Skeletal muscle tissue (tissue), 4 donors: ENCODE results near the gene SNRNP48. TPM values are rescaled to one million over a fixed set of nuclear protein-coding genes. Genes with fewer than 3 reads are reported as not detected.

Experiments used
- H3K27ac ChIP-seq: one replicate; pipeline ENCODE4 v1.7.0; 2013; ENCODE audit warnings: mild to moderate bottlenecking, low read depth, low read length, inconsistent platforms
- H3K27me3 ChIP-seq, 3 donors: one replicate each; pipeline ENCODE4 v1.7.0; 2013; ENCODE audit warnings: low read length in 3 of 3; ENCODE audit not compliant: control insufficient read depth in 3 of 3, insufficient read depth in 3 of 3
- H3K36me3 ChIP-seq, 3 donors: one replicate each; pipeline ENCODE4 v1.7.0; 2013; ENCODE audit warnings: low read length in 3 of 3; ENCODE audit not compliant: control insufficient read depth in 3 of 3, insufficient read depth in 3 of 3
- H3K4me1 ChIP-seq, 3 donors: one replicate each; pipeline ENCODE4 v1.7.0; 2013; ENCODE audit warnings: low read length in 3 of 3, mild to moderate bottlenecking in 3 of 3; ENCODE audit not compliant: control insufficient read depth in 3 of 3, insufficient read depth in 3 of 3
- H3K4me3 ChIP-seq, 3 donors: one replicate each; pipeline ENCODE4 v1.7.0; 2013; ENCODE audit warnings: low read length in 3 of 3
- H3K9ac ChIP-seq, 3 donors: one replicate each; pipeline ENCODE4 v1.7.0; 2013; ENCODE audit warnings: low read length in 3 of 3, mild to moderate bottlenecking in 3 of 3, moderate library complexity in 2 of 3, low read depth in 1 of 3
- H3K9me3 ChIP-seq, 3 donors: one replicate each; pipeline ENCODE4 v1.7.0; 2013; ENCODE audit warnings: low read length in 3 of 3; ENCODE audit not compliant: control insufficient read depth in 3 of 3
- total RNA-seq: library from RNA; depleted of rRNA; stranded (reverse); fragments of >200 nt; gene quantifications from one replicate; pipeline ENCODE4 v1.2.3, GENCODE V29; 2014
- donor health status: Osteomylitis.

Gene SNRNP48
- total RNA-seq, 1 donor from 2014 or later = 7.3 TPM

DNA sequence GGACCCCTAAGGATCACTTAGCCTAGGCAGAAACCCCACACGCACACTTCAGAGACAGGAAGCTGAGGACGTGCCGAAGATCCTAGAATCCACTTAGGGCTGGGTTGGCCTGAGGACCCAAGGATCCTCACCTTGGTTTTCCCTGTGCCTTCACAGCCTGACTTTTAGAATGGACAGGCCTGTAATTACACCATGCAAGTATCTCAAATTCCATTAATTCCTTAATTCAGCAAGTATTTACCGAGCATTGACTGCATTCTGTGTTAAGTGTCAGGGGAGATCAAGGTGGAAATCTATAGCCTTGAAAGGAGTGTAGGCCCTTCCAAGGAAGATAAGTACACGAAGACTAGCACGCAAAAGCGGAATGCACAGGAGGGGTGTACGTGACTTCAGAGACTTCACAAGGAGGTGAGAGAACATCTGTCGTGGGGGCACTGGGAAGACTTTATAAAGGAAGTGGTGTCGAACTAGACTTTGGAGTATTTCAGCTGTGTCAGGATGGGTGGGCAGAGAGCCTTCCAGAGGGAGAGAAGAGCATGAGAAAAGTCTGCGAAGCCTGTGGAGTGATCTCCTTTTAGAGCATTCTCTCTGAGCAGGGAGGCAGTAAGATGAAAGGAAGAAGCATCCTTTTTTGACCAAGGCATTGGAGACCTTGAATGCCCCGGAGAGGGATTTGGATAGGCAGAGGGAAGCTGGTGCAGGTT is 44.5 kb upstream of the SNRNP48 start:
- H3K36me3 ChIP-seq = no peaks in the 10 kb centered on the region
- H3K27me3 ChIP-seq = peaks cover 29 to 45% (median 30%) of the 10 kb centered on the region in 3 donors
- H3K9me3 ChIP-seq = no peaks in the 10 kb centered on the region
- no peak overlapping the region for H3K27ac ChIP-seq
- H3K9ac ChIP-seq = no peak overlapping the region
- H3K4me1 ChIP-seq = peaks cover 8 to 14% (median 11%) of the 10 kb centered on the region in 3 donors
- H3K4me3 ChIP-seq = no peak overlapping the region

DNA sequence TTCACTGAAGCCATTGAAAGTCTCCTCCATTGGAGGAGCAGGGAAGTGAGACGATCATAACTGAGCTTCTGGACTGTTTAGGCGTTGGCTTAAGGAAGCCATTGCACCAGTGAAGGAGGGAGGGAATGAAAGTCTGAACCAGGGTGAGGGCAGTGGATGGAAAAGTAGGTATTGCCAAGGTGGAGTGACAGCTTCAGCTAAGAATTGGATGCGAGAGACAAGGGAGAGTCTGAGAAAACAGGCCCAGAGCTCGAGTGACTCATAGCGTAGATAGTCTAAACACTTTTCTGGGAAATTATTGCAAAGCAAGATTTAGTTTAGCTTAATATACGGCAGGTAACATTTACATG is 44.0 kb upstream of the SNRNP48 start:
- Histone ChIP-seq H3K27ac (no peak overlapping the region), H3K27me3 (peaks cover 24 to 40% (median 24%) of the 10 kb centered on the region in 3 donors), H3K9ac (no peak overlapping the region), H3K4me1 (peaks cover 8 to 12% (median 11%) of the 10 kb centered on the region in 3 donors), H3K4me3 (no peak overlapping the region), H3K9me3 (no peaks in the 10 kb centered on the region), H3K36me3 (no peaks in the 10 kb centered on the region)

DNA sequence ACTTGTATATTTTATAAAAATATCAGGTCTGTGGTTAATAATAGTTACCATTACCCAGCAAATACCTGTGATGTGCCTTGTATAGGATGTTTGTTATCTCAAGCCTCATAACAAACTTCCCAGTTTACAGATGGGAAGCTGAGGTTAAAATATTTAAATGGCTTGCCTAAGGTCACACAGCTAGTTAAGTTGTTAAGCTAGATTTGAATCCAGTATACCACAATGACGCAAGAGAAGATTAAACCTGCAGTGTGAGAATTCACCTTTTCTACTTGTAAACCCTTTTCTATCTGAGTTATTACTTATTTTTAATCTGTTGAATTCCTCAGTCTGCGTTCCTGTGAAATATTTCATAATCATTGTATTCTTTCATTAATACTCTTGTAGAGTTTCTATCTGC is 43.6 kb upstream of the SNRNP48 start:
- H3K4me1 ChIP-seq = peaks cover 8 to 11% (median 10%) of the 10 kb centered on the region in 3 donors
- H3K36me3 ChIP-seq = no peaks in the 10 kb centered on the region
- H3K4me3 ChIP-seq = no peak overlapping the region
- H3K27me3 ChIP-seq = peaks cover 23 to 37% (median 24%) of the 10 kb centered on the region in 3 donors
- H3K9ac ChIP-seq = no peak overlapping the region
- H3K9me3 ChIP-seq = no peaks in the 10 kb centered on the region
- no peak overlapping the region for H3K27ac ChIP-seq

DNA sequence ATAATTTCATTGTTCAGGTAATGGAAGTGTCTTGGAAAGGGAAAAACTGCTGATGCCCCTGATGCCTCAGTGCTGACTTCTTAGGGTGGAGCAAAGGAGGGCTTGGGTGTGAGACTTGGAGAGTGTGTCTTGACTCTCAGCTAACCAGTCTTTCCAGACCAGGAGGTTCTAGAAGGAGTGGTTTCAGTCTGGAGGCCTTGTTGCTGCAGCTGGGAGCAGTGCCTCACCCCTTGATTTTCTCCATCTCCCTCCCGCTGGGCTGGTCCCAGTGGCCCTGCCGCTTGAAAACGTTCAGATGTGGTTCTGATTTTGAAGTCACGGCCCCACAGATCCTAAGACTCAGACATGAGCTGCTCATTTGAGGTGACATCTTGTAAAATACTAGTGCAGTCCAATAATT is 43.1 kb upstream of the SNRNP48 start:
- Histone ChIP-seq H3K4me1 (peaks cover 4 to 6% (median 5%) of the 10 kb centered on the region in 3 donors), H3K36me3 (no peaks in the 10 kb centered on the region), H3K27ac (no peak overlapping the region), H3K4me3 (no peak overlapping the region), H3K9me3 (no peaks in the 10 kb centered on the region), H3K9ac (no peak overlapping the region), H3K27me3 (peaks cover 22 to 31% (median 23%) of the 10 kb centered on the region in 3 donors)

- Histone ChIP-seq H3K36me3 (no peaks in the 10 kb centered on the region), H3K9ac (no peak overlapping the region), H3K27ac (no peak overlapping the region), H3K9me3 (no peaks in the 10 kb centered on the region), H3K27me3 (peaks cover 18 to 27% (median 19%) of the 10 kb centered on the region in 3 donors), H3K4me3 (no peak overlapping the region), H3K4me1 (peaks cover 0 to 1% (median 1%) of the 10 kb centered on the region in 3 donors)
These were observed 42.7 kb upstream of the SNRNP48 start for GRCh38 chr6:7547315-7547714.

DNA sequence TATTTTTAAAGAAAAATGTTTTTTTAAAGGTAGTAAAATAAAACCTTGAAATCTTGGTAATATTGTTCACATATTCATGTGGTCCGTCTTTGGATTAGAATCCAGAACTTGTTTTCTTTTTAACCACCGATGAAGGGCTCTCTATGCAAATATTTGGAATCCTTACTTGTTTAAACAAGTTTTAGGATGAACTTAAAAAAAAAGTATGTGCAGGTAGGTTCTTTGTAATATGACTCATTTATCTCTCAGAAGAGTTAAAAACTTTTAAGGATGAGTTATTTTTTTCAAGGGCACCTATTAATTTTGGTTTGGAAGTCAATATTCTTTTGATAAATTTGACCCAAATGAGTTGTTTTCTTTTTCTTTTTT is 39.6 kb upstream of the SNRNP48 start:
- H3K4me3 ChIP-seq = no peak overlapping the region
- no peaks in the 10 kb centered on the region for H3K9me3 ChIP-seq
- no peaks in the 10 kb centered on the region for H3K36me3 ChIP-seq
- H3K27ac ChIP-seq = no peak overlapping the region
- H3K27me3 ChIP-seq = peaks cover 7 to 23% (median 7%) of the 10 kb centered on the region in 3 donors
- no peak overlapping the region for H3K9ac ChIP-seq
- H3K4me1 ChIP-seq = no peaks in the 10 kb centered on the region

- no peak overlapping the region for H3K4me3 ChIP-seq
These were observed 35.3 kb upstream of the SNRNP48 start for GRCh38 chr6:7554533-7555275.

DNA sequence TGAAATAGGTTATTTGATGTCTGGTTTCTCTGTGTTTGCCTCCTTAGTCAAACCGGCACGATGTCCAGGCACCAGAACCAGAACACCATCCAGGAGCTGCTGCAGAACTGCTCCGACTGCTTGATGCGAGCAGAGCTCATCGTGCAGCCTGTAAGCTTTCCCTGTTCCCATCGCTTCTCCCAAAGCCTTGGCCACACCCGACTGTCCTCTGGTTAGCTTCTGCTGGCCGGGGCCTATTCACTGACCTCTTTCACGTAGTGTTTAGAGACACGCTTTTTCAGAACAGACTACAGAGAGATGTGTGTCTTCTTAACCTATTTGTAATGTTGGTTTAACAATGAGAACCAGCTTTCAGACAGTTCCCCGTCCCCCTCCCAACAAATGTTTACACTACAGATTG is 34.3 kb upstream of the SNRNP48 start:
- H3K27me3 ChIP-seq = peaks cover 6 to 16% (median 12%) of the 10 kb centered on the region in 3 donors
- no peak overlapping the region for H3K27ac ChIP-seq

More at GRCh38 chr6:7554533-7555275, 35.3 kb upstream of the SNRNP48 start:
- Histone ChIP-seq H3K27me3 (peaks cover 6 to 13% (median 12%) of the 10 kb centered on the region in 3 donors), H3K4me1 (no peaks in the 10 kb centered on the region), H3K9ac (no peak overlapping the region), H3K9me3 (no peaks in the 10 kb centered on the region), H3K36me3 (no peaks in the 10 kb centered on the region), H3K27ac (no peak overlapping the region)

GRCh38 chr6:7556394-7557106 is 33.4 kb upstream of the SNRNP48 start:
- no peaks in the 10 kb centered on the region for H3K36me3 ChIP-seq
- H3K27ac ChIP-seq = no peak overlapping the region
- no peak overlapping the region for H3K9ac ChIP-seq

More for the DNA sequence above, 34.3 kb upstream of the SNRNP48 start:
- Histone ChIP-seq H3K9ac (no peak overlapping the region), H3K36me3 (no peaks in the 10 kb centered on the region), H3K9me3 (no peaks in the 10 kb centered on the region), H3K4me3 (no peak overlapping the region), H3K4me1 (no peaks in the 10 kb centered on the region)

GRCh38 chr6:7557652-7558051 is 32.3 kb upstream of the SNRNP48 start:
- Histone ChIP-seq H3K4me1 (no peaks in the 10 kb centered on the region), H3K9ac (no peak overlapping the region), H3K9me3 (no peaks in the 10 kb centered on the region), H3K36me3 (no peaks in the 10 kb centered on the region), H3K4me3 (no peak overlapping the region), H3K27me3 (peaks cover 10 to 24% (median 21%) of the 10 kb centered on the region in 3 donors), H3K27ac (no peak overlapping the region)

More at GRCh38 chr6:7556394-7557106, 33.4 kb upstream of the SNRNP48 start:
- Histone ChIP-seq H3K4me1 (no peaks in the 10 kb centered on the region), H3K4me3 (no peak overlapping the region), H3K27me3 (peaks cover 10 to 20% (median 19%) of the 10 kb centered on the region in 3 donors), H3K9me3 (no peaks in the 10 kb centered on the region)
